H1 (cell line): ENCODE measurements around the gene GJC2. TPM values are rescaled to one million over a fixed set of nuclear protein-coding genes. Genes with fewer than 3 reads are reported as not detected.

ENCODE experiments used
- CBX8 ChIP-seq: fragments of 300-800, 300-1000 bp; sonication (generic); IDR thresholded peaks from 2 replicates; pipeline ENCODE4 v1.7.1; 2016; ENCODE audit warnings: low read depth, low read length, borderline replicate concordance
- CHD7 ChIP-seq: fragments of 300-600 bp; sonication (generic); IDR thresholded peaks from 2 replicates; pipeline ENCODE4 v1.7.1; 2012; ENCODE audit warnings: low read length, moderate library complexity, mild to moderate bottlenecking, inconsistent platforms; ENCODE audit not compliant: insufficient replicate concordance
- EP300 ChIP-seq, 2 experiments: IDR thresholded peaks; 1 replicate in 1 of 2; 2 replicates in 1 of 2; pipeline ENCODE4 v1.6.1; 2011 to 2012; ENCODE audit warnings: low read depth in 2 of 2, low read length in 2 of 2, mild to moderate bottlenecking in 2 of 2, borderline replicate concordance in 1 of 2, inconsistent platforms in 1 of 2, moderate library complexity in 1 of 2
- FOSL1 ChIP-seq: IDR thresholded peaks from 2 replicates; pipeline ENCODE4 v1.6.1; 2011; ENCODE audit warnings: mild to moderate bottlenecking, low read depth, low read length, moderate library complexity; ENCODE audit not compliant: insufficient read depth
- HDAC2 ChIP-seq, 2 experiments: fragments of 300-600 bp in 1 of 2; sonication (generic) in 1 of 2; IDR thresholded peaks; 2 replicates each; pipeline ENCODE4 v1.6.1; 2011 to 2012; ENCODE audit warnings: low read depth in 2 of 2, low read length in 2 of 2, mild to moderate bottlenecking in 2 of 2, moderate library complexity in 2 of 2, borderline replicate concordance in 1 of 2, inconsistent platforms in 1 of 2
- NANOG ChIP-seq: IDR thresholded peaks from 2 replicates; pipeline ENCODE4 v1.6.1; 2011; ENCODE audit warnings: low read length, low read depth, mild to moderate bottlenecking, inconsistent platforms; ENCODE audit not compliant: insufficient read depth, poor library complexity, severe bottlenecking
- RAD21 ChIP-seq, 2 experiments: IDR thresholded peaks in 1 of 2; conservative IDR thresholded peaks in 1 of 2; 2 replicates each; pipeline ENCODE4 v1.6.1; 2011; ENCODE audit warnings: low read depth in 2 of 2, low read length in 2 of 2, improper control_type of control experiment in 1 of 2, inconsistent platforms in 1 of 2, mild to moderate bottlenecking in 1 of 2, moderate library complexity in 1 of 2
- SAP30 ChIP-seq: fragments of 300-600 bp; sonication (generic); IDR thresholded peaks from 2 replicates; pipeline ENCODE4 v1.7.1; 2012; ENCODE audit warnings: low read length, moderate library complexity, mild to moderate bottlenecking, inconsistent platforms; ENCODE audit not compliant: insufficient read depth, insufficient replicate concordance
- SIX5 ChIP-seq: IDR thresholded peaks from 2 replicates; pipeline ENCODE4 v1.6.1; 2011; ENCODE audit warnings: mild to moderate bottlenecking, low read depth, low read length
- YY1 ChIP-seq: IDR thresholded peaks from 2 replicates; pipeline ENCODE4 v1.6.1; 2011; ENCODE audit warnings: low read depth, mild to moderate bottlenecking, low read length
- ZNF274 ChIP-seq: IDR thresholded peaks from 2 replicates; pipeline ENCODE4 v1.7.0; 2012; ENCODE audit warnings: low read length, borderline replicate concordance; ENCODE audit errors: extremely low read depth
- polyA plus RNA-seq, 7 experiments: library from polyadenylated mRNA; depleted of rRNA in 3 of 7; stranded (reverse) in 5 of 7; unstranded in 2 of 7; fragments of >200 nt in 5 of 7; fragments of 200-250 nt in 2 of 7; gene quantifications; 1 replicate in 5 of 7; 2 replicates in 1 of 7; 4 replicates in 1 of 7; pipeline versions ENCODE4 v1.2.1 to v1.2.3, GENCODE V29; 2011 to 2013; ENCODE audit warnings: missing spikeins in 2 of 7, mixed read lengths in 2 of 7
- total RNA-seq: library from RNA; stranded (reverse); fragmentation: NEBNext Ultra II Directional; extraction: Animal tissue kit (Norgen Biotek cat#: 25700); gene quantifications from 2 replicates; pipeline ENCODE4 v1.2.1, GENCODE V29; 2021

The GJC2 gene
- total and polyA plus RNA-seq, 2 of the 8 experiments (the other 6 are each of a cell fraction or from before 2014, with no cell fraction given): 0.17 to 0.54 TPM

- no peak for TF ChIP-seq CHD7
- no peak for TF ChIP-seq SIX5
- no peak for TF ChIP-seq ZNF274
- TF ChIP-seq CBX8: no peak
- no peak for TF ChIP-seq HDAC2 (IDR thresholded peaks at IDR 0.05; ENCODE audit: borderline replicate concordance in 1 of 2, low read depth in 2 of 2, low read length in 2 of 2)
- TF ChIP-seq EP300 (IDR thresholded peaks at IDR 0.05; ENCODE audit: borderline replicate concordance in 1 of 2, low read depth in 2 of 2, low read length in 2 of 2): no peak
- no peak for TF ChIP-seq FOSL1
- no peak for TF ChIP-seq SAP30
- no peak for TF ChIP-seq NANOG
- TF ChIP-seq YY1: no peak
- TF ChIP-seq RAD21 (IDR thresholded peaks at IDR 0.05 in 1 of 2, conservative IDR thresholded peaks at IDR 0.05 in 1 of 2; ENCODE audit: low read depth in 2 of 2, low read length in 2 of 2): no peak
These were observed 35.9 kb downstream of the GJC2 start (continued) for GRCh38 chr1:228185641-228185965.
